ENCODE data around the gene SIX4.
A peak's percentile ranks its signal among the peaks of the same experiment; 100 is the strongest.
"Not testable (repeated sequence)": the region's sequence is repeated elsewhere in the genome, so short reads cannot be mapped to it uniquely, and the experiment has no call there.

The SIX4 gene

GRCh38 chr14:60736494-60736893, 12.3 kb upstream of the SIX4 start:
- peak; percentile 82 for DNase-seq (ENCODE audit: low read depth)
- TF ChIP-seq CTCF (IDR thresholded peaks at IDR 0.05; ENCODE audit: insufficient read depth, low read depth, low read length, missing control alignments): no peak
- peak overlapping the region; percentile 25 for H3K4me3 ChIP-seq (ENCODE audit: low read length)

- DNase-seq (ENCODE audit: low read depth): no peak
- H3K4me3 ChIP-seq (ENCODE audit: low read length): peak overlapping the region; percentile 91
- no peak for TF ChIP-seq CTCF (IDR thresholded peaks at IDR 0.05; ENCODE audit: insufficient read depth, low read depth, low read length, missing control alignments)
Measured at GRCh38 chr14:60735416-60735815, 11.3 kb upstream of the SIX4 start.

GRCh38 chr14:60734465-60735242, 10.5 kb upstream of the SIX4 start, which contains the start of gene MNAT1:
MNAT1 (plus strand) TSS chr14:60734761; CDS start chr14:60734863, 102 bp downstream.
- peak; percentile 86 for DNase-seq (ENCODE audit: low read depth)
- peak within 1 kb of the TSS; percentile 91 for H3K4me3 ChIP-seq (ENCODE audit: low read length)
- no peak for TF ChIP-seq CTCF (IDR thresholded peaks at IDR 0.05; ENCODE audit: insufficient read depth, low read depth, low read length, missing control alignments)

GRCh38 chr14:60732840-60733483, 8.8 kb upstream of the SIX4 start:
- no peak for TF ChIP-seq CTCF (IDR thresholded peaks at IDR 0.05; ENCODE audit: insufficient read depth, low read depth, low read length, missing control alignments)
- no peak overlapping the region for H3K4me3 ChIP-seq (ENCODE audit: low read length)
- no peak for DNase-seq (ENCODE audit: low read depth)

GRCh38 chr14:60731291-60731690, 7.1 kb upstream of the SIX4 start:
- DNase-seq (ENCODE audit: low read depth); H3K4me3 ChIP-seq (ENCODE audit: low read length): not testable (repeated sequence)

GRCh38 chr14:60723116-60723906, 840 bp downstream of the SIX4 start:
- no peak for TF ChIP-seq CTCF (IDR thresholded peaks at IDR 0.05; ENCODE audit: insufficient read depth, low read depth, low read length, missing control alignments)
- H3K4me3 ChIP-seq (ENCODE audit: low read length): peak overlapping the region; percentile 80
- DNase-seq (ENCODE audit: low read depth): peak; percentile 73

Measured in epithelial cell of esophagus (primary cell).